Spleen (tissue), 11 donors: ENCODE measurements around the gene AFAP1. TPM values are rescaled to one million over a fixed set of nuclear protein-coding genes. Genes with fewer than 3 reads are reported as not detected.

Source experiments
- DNase-seq: peaks from one replicate; pipeline ENCODE4 v3.0.0-alpha.2; 2020
- H3K27ac ChIP-seq, 8 donors: fragments of 200-600 bp; sonication (generic) in 7 of 8; 1 replicate in 4 of 8; 2 replicates in 4 of 8; pipeline versions ENCODE4 v1.5.0 to v1.8.0; 2016 to 2021; ENCODE audit warnings: inconsistent platforms in 4 of 8, mild to moderate bottlenecking in 4 of 8, moderate library complexity in 1 of 8
- H3K27me3 ChIP-seq, 7 donors: fragments of 200-600 bp; sonication (generic) in 6 of 7; replicated peaks in 1 of 7; 1 replicate in 4 of 7; 2 replicates in 3 of 7; pipeline versions ENCODE4 v1.5.0 to v1.8.0; 2016 to 2021; ENCODE audit warnings: inconsistent platforms in 3 of 7, mild to moderate bottlenecking in 1 of 7
- H3K36me3 ChIP-seq, 6 donors: fragments of 200-600 bp; sonication (generic) in 5 of 6; 1 replicate in 4 of 6; 2 replicates in 2 of 6; pipeline versions ENCODE4 v1.5.0 to v1.8.0; 2016 to 2021; ENCODE audit warnings: inconsistent platforms in 2 of 6
- H3K4me1 ChIP-seq, 6 donors: fragments of 200-600 bp; sonication (generic) in 5 of 6; 1 replicate in 3 of 6; 2 replicates in 3 of 6; pipeline versions ENCODE4 v1.5.0 to v1.8.0; 2016 to 2021; ENCODE audit warnings: inconsistent platforms in 3 of 6
- H3K4me3 ChIP-seq, 8 donors: fragments of 200-600 bp; sonication (generic) in 7 of 8; 1 replicate in 4 of 8; 2 replicates in 4 of 8; pipeline versions ENCODE4 v1.5.0 to v1.8.0; 2016 to 2021; ENCODE audit warnings: inconsistent platforms in 4 of 8, mild to moderate bottlenecking in 4 of 8, moderate library complexity in 2 of 8
- H3K9me3 ChIP-seq, 8 donors: fragments of 200-600 bp; sonication (generic) in 7 of 8; 1 replicate in 4 of 8; 2 replicates in 4 of 8; pipeline versions ENCODE4 v1.5.0 to v1.8.0; 2016 to 2021; ENCODE audit warnings: inconsistent platforms in 4 of 8
- POLR2A ChIP-seq, 3 donors: fragments of 450-650 bp; IDR thresholded peaks; one replicate each; pipeline ENCODE4 v1.5.1; 2017; ENCODE audit warnings: antibody characterized with exemption in 3 of 3, mild to moderate bottlenecking in 1 of 3
- POLR2AphosphoS5 ChIP-seq, 3 donors: sonication (generic); formaldehyde crosslinking; IDR thresholded peaks; one replicate each; pipeline ENCODE4 v1.5.1; 2017; ENCODE audit warnings: antibody characterized with exemption in 3 of 3
- WGBS, 5 donors: extraction: QIAGEN DNeasy Blood & Tissue Kit in 3 of 5; methylation state at CpG; one replicate each; pipeline versions ENCODE4 v1.1.5 to v1.1.7; 2013 to 2018; 5-methylcytosine and 5-hydroxymethylcytosine counted together
- intact Hi-C: fragments of 100-400 bp; cut with DNase I; formaldehyde crosslinking; loops from one replicate; pipeline ENCODE4 v1.15.0; 2023; ENCODE audit warnings: low total_unique reads
- polyA plus RNA-seq, 3 donors: library from polyadenylated mRNA; stranded (reverse); fragments of 200-250 nt; gene quantifications; one replicate each; pipeline ENCODE4 v1.2.1, GENCODE V29; 2013
- total RNA-seq, 7 donors: library from RNA; depleted of rRNA in 3 of 7; stranded (reverse); fragments of >200 nt in 3 of 7; fragmentation: NEBNext Ultra II Directional in 4 of 7; extraction: Animal tissue kit (Norgen Biotek cat#: 25700) in 4 of 7; gene quantifications; one replicate each; pipeline versions ENCODE4 v1.1.0 to v1.2.1, GENCODE V29; 2016 to 2021
- TF ChIP-seq, protein P1 (sequence below), 11 experiments: fragments of 200-600 bp in 7 of 11; fragments of 450-650 bp in 4 of 11; sonication (generic) in 4 of 11; IDR thresholded peaks in 8 of 11; conservative IDR thresholded peaks in 3 of 11; 1 replicate in 7 of 11; 2 replicates in 4 of 11; pipeline versions ENCODE4 v1.4.0 to v1.8.0; 2016 to 2021; ENCODE audit warnings: antibody characterized with exemption in 11 of 11, inconsistent platforms in 4 of 11, mild to moderate bottlenecking in 1 of 11
- donor health status: healthy with polysubstance abuse.
- donor health status: DM: no; HTN: no; CAD: no; lungs with moderate emphysema.
- donor health status: DM: no; HTN: no; CAD: no.
- donor health status: Bipolar disorder and iron deficiency.
- donor health status: healthy.
- donor health status: DM: no; HTN: no; CAD: no.
- donor health status: DM: yes; HTN: yes; CAD: no.

The AFAP1 gene
- total and polyA plus RNA-seq, 10 donors: 1.6 to 29.2 (median 12.1) TPM

DNA sequence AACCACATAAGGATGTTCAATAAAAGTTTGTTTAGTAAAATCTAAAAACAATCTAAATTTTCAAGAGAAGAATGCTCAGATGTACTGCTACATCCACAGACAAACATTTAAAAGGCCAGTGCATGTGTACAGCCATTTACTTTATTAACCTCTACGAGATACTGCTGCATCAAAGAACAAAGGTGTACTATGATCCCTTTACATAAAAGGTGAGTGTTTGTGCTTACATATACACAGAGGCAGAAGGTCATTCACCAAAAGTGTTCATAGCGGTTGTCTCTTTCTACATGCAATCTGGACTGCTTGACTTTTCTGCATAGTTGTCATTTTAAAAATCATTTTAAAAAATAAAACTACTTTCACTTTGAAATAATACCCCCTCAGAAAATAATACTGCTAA lies 81.7 kb downstream of the AFAP1 start:
- H3K9me3 ChIP-seq: no peaks in the 10 kb centered on the region
- H3K36me3 ChIP-seq: peaks cover 0 to 22% (median 0%) of the 10 kb centered on the region in 6 donors
- intact Hi-C loops: no loop called here
- DNase-seq: no peak
- no peaks in the 10 kb centered on the region for H3K27me3 ChIP-seq
- no peak overlapping the region for H3K4me3 ChIP-seq
- H3K27ac ChIP-seq: no peak overlapping the region
- 47 to 74% (median 67%) methylated on average over 2 of the region's 2 CpGs for WGBS, 5 donors
- peaks cover 0 to 39% (median 3%) of the 10 kb centered on the region in 6 donors for H3K4me1 ChIP-seq
- no peak for TF ChIP-seq POLR2AphosphoS5 (IDR thresholded peaks at IDR 0.05)
- TF ChIP-seq, protein P1, sequence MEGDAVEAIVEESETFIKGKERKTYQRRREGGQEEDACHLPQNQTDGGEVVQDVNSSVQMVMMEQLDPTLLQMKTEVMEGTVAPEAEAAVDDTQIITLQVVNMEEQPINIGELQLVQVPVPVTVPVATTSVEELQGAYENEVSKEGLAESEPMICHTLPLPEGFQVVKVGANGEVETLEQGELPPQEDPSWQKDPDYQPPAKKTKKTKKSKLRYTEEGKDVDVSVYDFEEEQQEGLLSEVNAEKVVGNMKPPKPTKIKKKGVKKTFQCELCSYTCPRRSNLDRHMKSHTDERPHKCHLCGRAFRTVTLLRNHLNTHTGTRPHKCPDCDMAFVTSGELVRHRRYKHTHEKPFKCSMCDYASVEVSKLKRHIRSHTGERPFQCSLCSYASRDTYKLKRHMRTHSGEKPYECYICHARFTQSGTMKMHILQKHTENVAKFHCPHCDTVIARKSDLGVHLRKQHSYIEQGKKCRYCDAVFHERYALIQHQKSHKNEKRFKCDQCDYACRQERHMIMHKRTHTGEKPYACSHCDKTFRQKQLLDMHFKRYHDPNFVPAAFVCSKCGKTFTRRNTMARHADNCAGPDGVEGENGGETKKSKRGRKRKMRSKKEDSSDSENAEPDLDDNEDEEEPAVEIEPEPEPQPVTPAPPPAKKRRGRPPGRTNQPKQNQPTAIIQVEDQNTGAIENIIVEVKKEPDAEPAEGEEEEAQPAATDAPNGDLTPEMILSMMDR (IDR thresholded peaks at IDR 0.05 in 8 of 11, conservative IDR thresholded peaks at IDR 0.05 in 3 of 11): no peak
- TF ChIP-seq POLR2A (IDR thresholded peaks at IDR 0.05): no peak

DNA sequence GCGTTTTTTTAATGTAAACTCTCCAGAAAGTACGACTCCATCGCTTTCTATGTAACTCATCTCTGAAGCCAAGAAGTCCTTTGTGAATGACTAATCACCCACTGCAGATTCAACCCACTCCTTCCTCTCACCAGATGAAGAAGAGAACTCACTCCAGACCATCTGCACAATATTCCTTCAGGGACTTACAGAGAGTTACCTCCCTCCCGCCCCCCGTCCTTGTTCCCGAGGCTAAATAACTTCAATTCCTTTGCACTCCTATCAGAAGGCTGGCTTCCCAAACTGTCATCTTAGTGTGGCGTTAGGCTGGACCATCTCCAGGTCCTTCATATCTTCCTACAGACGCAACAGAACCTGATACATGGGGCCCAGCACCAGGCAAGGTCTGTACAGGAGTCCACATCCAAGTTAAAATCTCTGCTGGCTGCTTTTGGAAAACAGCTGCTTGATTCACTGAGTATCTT lies 82.4 kb downstream of the AFAP1 start:
- 54 to 75% (median 58%) methylated on average over 8 of the region's 8 CpGs for WGBS, 5 donors
- intact Hi-C loops: no loop called here
- peaks cover 0 to 22% (median 0%) of the 10 kb centered on the region in 6 donors for H3K36me3 ChIP-seq
- TF ChIP-seq POLR2A (IDR thresholded peaks at IDR 0.05) (no peak), POLR2AphosphoS5 (IDR thresholded peaks at IDR 0.05) (no peak)
- TF ChIP-seq, protein P1 (IDR thresholded peaks at IDR 0.05 in 8 of 11, conservative IDR thresholded peaks at IDR 0.05 in 3 of 11): no peak
- H3K4me1 ChIP-seq: peaks cover 0 to 39% (median 3%) of the 10 kb centered on the region in 6 donors
- no peaks in the 10 kb centered on the region for H3K9me3 ChIP-seq
- no peak for DNase-seq
- H3K27ac ChIP-seq: no peak overlapping the region
- no peak overlapping the region for H3K4me3 ChIP-seq
- no peaks in the 10 kb centered on the region for H3K27me3 ChIP-seq

DNA sequence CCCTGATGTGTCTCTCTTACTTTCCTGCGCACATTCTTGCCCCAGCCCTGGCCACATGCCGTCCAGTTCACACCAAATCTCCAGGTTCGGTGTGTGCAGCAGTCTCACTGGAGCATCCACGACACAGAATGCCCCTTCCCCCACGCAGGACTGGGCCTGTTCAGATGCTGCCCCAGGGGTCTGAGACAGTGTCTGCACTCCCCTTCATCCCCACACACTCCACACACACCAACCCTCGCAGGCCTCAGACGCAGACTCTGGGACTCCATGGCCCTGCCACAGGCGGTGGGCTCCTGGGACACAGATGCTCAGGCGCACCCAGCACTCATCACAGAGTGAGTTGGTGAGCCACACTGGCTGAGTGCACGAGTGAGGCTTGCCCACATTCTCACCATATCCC lies 83.9 kb downstream of the AFAP1 start:
- TF ChIP-seq, protein P1 (IDR thresholded peaks at IDR 0.05 in 8 of 11, conservative IDR thresholded peaks at IDR 0.05 in 3 of 11): no peak
- no peak for TF ChIP-seq POLR2A (IDR thresholded peaks at IDR 0.05)
- no peak for TF ChIP-seq POLR2AphosphoS5 (IDR thresholded peaks at IDR 0.05)

DNA sequence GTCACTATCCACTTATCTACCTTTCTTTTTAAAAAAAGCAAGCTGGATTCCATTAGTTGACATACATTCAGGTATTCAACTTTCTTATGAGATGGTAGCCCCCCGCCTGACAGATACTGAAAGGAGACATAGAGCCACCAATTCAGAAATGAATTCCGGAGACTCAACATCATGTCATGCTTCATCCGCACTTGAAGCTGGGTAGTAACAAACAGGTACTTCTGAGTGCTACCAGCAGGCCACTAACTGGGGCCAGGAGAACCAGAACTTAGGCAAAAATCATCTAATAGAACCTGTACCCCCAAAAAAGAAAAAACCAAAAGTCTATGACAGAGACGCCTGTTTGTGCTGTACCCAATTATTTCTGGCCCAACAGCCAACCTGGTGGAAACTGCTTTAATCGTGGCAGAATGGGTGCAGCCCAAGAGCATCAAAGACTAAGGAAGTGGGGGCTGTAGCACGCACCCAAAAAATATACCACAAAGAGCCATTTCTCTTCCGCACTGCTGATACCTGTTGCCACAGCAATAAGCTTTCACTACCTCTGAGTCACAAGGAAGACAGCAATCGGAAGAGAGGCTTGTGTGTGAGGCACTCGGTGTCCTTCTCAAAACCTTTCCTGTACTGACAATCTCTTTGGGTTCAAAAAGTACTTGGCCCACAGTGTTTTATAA lies 84.8 kb downstream of the AFAP1 start:
- 70 to 73% (median 72%) methylated on average over 9 of the region's 9 CpGs for WGBS, 5 donors
- intact Hi-C loops: no loop called here
- H3K27ac ChIP-seq: peak overlapping the region in 5 of 8 donors; percentile 14 to 70 (median 62)

More for the DNA sequence above, 83.9 kb downstream of the AFAP1 start:
- intact Hi-C loops: no loop called here
- Histone ChIP-seq H3K4me1 (peaks cover 0 to 39% (median 3%) of the 10 kb centered on the region in 6 donors), H3K27me3 (no peaks in the 10 kb centered on the region), H3K36me3 (peaks cover 0 to 27% (median 0%) of the 10 kb centered on the region in 6 donors), H3K4me3 (no peak overlapping the region), H3K9me3 (no peaks in the 10 kb centered on the region), H3K27ac (peak overlapping the region in 3 of 8 donors; percentile 62 to 70 (median 68))
- no peak for DNase-seq
- WGBS, 5 donors: 87 to 94% (median 91%) methylated on average over 10 of the region's 10 CpGs

More for the DNA sequence above, 84.8 kb downstream of the AFAP1 start:
- Histone ChIP-seq H3K9me3 (no peaks in the 10 kb centered on the region), H3K27me3 (no peaks in the 10 kb centered on the region), H3K4me1 (peaks cover 0 to 39% (median 3%) of the 10 kb centered on the region in 6 donors), H3K36me3 (peaks cover 0 to 30% (median 0%) of the 10 kb centered on the region in 6 donors), H3K4me3 (no peak overlapping the region)
- DNase-seq: no peak
- TF ChIP-seq, protein P1 (IDR thresholded peaks at IDR 0.05 in 8 of 11, conservative IDR thresholded peaks at IDR 0.05 in 3 of 11): no peak
- TF ChIP-seq POLR2AphosphoS5 (IDR thresholded peaks at IDR 0.05): no peak
- no peak for TF ChIP-seq POLR2A (IDR thresholded peaks at IDR 0.05)
